DMS153 treated with DMSO at 0.1 percent for 48 hours (cell line): ENCODE data around the gene SLC25A4.

Experiments used
- DNase-seq: peaks from one replicate; lab custom pipeline; 2025; ENCODE audit not compliant: unreplicated experiment; lab: John Stamatoyannopoulos, UW

The SLC25A4 gene

GRCh38 chr4:185119927-185120630, 23.0 kb upstream of the SLC25A4 start:
- no peak for DNase-seq

- DNase-seq: no peak
Measured at GRCh38 chr4:185120631-185120946, 22.5 kb upstream of the SLC25A4 start.

- no peak for DNase-seq
Measured at GRCh38 chr4:185122681-185123345, 20.3 kb upstream of the SLC25A4 start.

- no peak for DNase-seq
Measured at GRCh38 chr4:185124006-185124405, 19.1 kb upstream of the SLC25A4 start.

GRCh38 chr4:185127021-185127925, 15.8 kb upstream of the SLC25A4 start:
- DNase-seq: peak; percentile 13

GRCh38 chr4:185128272-185129119, 14.6 kb upstream of the SLC25A4 start:
- peak; percentile 29 for DNase-seq

- peak; percentile 34 for DNase-seq
Measured at GRCh38 chr4:185134307-185134869, 8.7 kb upstream of the SLC25A4 start.

GRCh38 chr4:185137233-185137925, 5.7 kb upstream of the SLC25A4 start:
- DNase-seq: no peak

GRCh38 chr4:185138161-185138560, 4.9 kb upstream of the SLC25A4 start:
- no peak for DNase-seq

GRCh38 chr4:185139736-185140135, 3.3 kb upstream of the SLC25A4 start:
- no peak for DNase-seq

GRCh38 chr4:185141777-185142176, 1.3 kb upstream of the SLC25A4 start:
- no peak for DNase-seq

GRCh38 chr4:185142564-185142911, 528 bp upstream of the SLC25A4 start:
- peak; percentile 16 for DNase-seq

GRCh38 chr4:185143601-185143969, 519 bp downstream of the SLC25A4 start:
- DNase-seq: no peak

GRCh38 chr4:185144601-185145240, 1.7 kb downstream of the SLC25A4 start:
- no peak for DNase-seq

GRCh38 chr4:185145572-185145971, 2.5 kb downstream of the SLC25A4 start:
- DNase-seq: no peak

GRCh38 chr4:185149392-185149791, 6.3 kb downstream of the SLC25A4 start:
- DNase-seq: no peak

GRCh38 chr4:185151296-185151695, 8.2 kb downstream of the SLC25A4 start:
- DNase-seq: no peak

GRCh38 chr4:185165605-185166063, 22.6 kb downstream of the SLC25A4 start:
- no peak for DNase-seq

- no peak for DNase-seq
Measured at GRCh38 chr4:185167234-185167633, 24.2 kb downstream of the SLC25A4 start.
